Measurements from ENCODE around the gene ATRN. TPM values are rescaled to one million over a fixed set of nuclear protein-coding genes. Genes with fewer than 3 reads are reported as not detected.

ATRN gene
- total and polyA plus RNA-seq, 2 experiments from 2014 or later = 2.2 to 18.3 TPM

- Histone ChIP-seq H3K79me2 (replicated peaks; ENCODE audit: insufficient read depth) (no peaks in the 10 kb centered on the region), H3K4me2 (no peak overlapping the region), H3K4me1 (ENCODE audit: insufficient read depth) (no peaks in the 10 kb centered on the region), H3K27me3 (ENCODE audit: insufficient read depth) (no peaks in the 10 kb centered on the region), H2AFZ (peak overlapping the region; percentile 47; the same call in 1 of the 2 replicates), H3K36me3 (ENCODE audit: insufficient read depth) (no peaks in the 10 kb centered on the region), H3K27ac (ENCODE audit: low read depth) (no peak overlapping the region), H3K9me2 (ENCODE audit: insufficient read depth) (no peaks in the 10 kb centered on the region), H4K20me1 (replicated peaks; ENCODE audit: insufficient read depth) (no peaks in the 10 kb centered on the region), H3F3A (replicated peaks; ENCODE audit: low read depth) (no peaks in the 10 kb centered on the region), H3K4me3 (no peak overlapping the region)
- no peak for TF ChIP-seq STAT1 (IDR thresholded peaks at IDR 0.05; ENCODE audit: unreplicated experiment)
- TF ChIP-seq EZH2 (IDR thresholded peaks at IDR 0.05; ENCODE audit: low read depth, unreplicated experiment) = no peak
- TF ChIP-seq ZNF331 (CRISPR knock-in tag; IDR thresholded peaks at IDR 0.05; ENCODE audit: low read depth) = no peak
- no peak for TF ChIP-seq EZH2phosphoT487 (IDR thresholded peaks at IDR 0.05; ENCODE audit: unreplicated experiment)
- no peak for DNase-seq (ENCODE audit: low spot score)
- ATAC-seq = no peak
- Mint-ChIP-seq H3K4me3 (no peak overlapping the region), H3K27ac (no peak overlapping the region), H3K9me3 (no peaks in the 10 kb centered on the region), H3K27me3 (ENCODE audit: insufficient read depth, low read depth, poor library complexity) (peaks cover 2% of the 10 kb centered on the region), H3K36me3 (ENCODE audit: low read depth) (no peaks in the 10 kb centered on the region), H3K4me1 (peaks cover 2% of the 10 kb centered on the region; the same call in 2 of the 3 replicates)
Measured at GRCh38 chr20:3452136-3452535, 18.7 kb upstream of the ATRN start.

DNA sequence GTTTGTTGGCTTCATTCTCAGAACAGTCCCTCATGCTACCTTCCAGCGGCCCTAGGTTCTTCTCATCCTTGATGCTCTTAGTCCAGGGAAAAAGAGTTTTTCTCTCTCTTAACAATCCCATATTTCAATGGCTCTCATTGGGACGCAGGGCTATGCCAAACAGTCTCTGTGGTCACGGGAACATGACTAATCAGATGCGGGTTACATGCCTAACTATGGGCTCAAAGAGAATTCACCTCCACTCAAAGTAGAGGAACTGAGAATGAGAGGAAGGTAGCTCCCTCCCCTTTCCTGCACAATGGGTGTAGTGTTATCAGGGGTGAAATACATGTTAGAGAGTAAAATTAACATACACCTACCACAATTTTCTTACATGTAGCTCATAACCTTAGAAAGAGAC is 18.1 kb upstream of the ATRN start:
- no peaks in the 10 kb centered on the region for H4K20me1 ChIP-seq (replicated peaks; ENCODE audit: insufficient read depth)
- H3K4me3 ChIP-seq = no peak overlapping the region
- H3F3A ChIP-seq (replicated peaks; ENCODE audit: low read depth) = no peaks in the 10 kb centered on the region
- no peaks in the 10 kb centered on the region for H3K27me3 ChIP-seq (ENCODE audit: insufficient read depth)
- no peak overlapping the region for H3K27ac ChIP-seq (ENCODE audit: low read depth)
- Mint-ChIP-seq H3K4me3 (no peak overlapping the region), H3K27me3 (ENCODE audit: insufficient read depth, low read depth, poor library complexity) (peaks cover 2% of the 10 kb centered on the region), H3K4me1 (peaks cover 2% of the 10 kb centered on the region; the same call in 2 of the 3 replicates), H3K36me3 (ENCODE audit: low read depth) (no peaks in the 10 kb centered on the region), H3K27ac (no peak overlapping the region), H3K9me3 (no peaks in the 10 kb centered on the region)
- H2AFZ ChIP-seq = peak overlapping the region; percentile 47; the same call in 1 of the 2 replicates
- no peak overlapping the region for H3K4me2 ChIP-seq
- H3K9me2 ChIP-seq (ENCODE audit: insufficient read depth) = no peaks in the 10 kb centered on the region
- no peaks in the 10 kb centered on the region for H3K36me3 ChIP-seq (ENCODE audit: insufficient read depth)
- H3K4me1 ChIP-seq (ENCODE audit: insufficient read depth) = no peaks in the 10 kb centered on the region
- no peak for ATAC-seq
- DNase-seq (ENCODE audit: low spot score) = no peak
- H3K79me2 ChIP-seq (replicated peaks; ENCODE audit: insufficient read depth) = no peaks in the 10 kb centered on the region
- TF ChIP-seq EZH2phosphoT487 (IDR thresholded peaks at IDR 0.05; ENCODE audit: unreplicated experiment) (no peak), CTCF (conservative IDR thresholded peaks at IDR 0.05; ENCODE audit: low read depth in 2 of 2) (no peak), CREB1 (CRISPR knock-in tag; IDR thresholded peaks at IDR 0.05; ENCODE audit: low read depth) (no peak), ETS1 (IDR thresholded peaks at IDR 0.05) (no peak), POLR2AphosphoS5 (IDR thresholded peaks at IDR 0.05; ENCODE audit: low read depth) (no peak), JUNB (IDR thresholded peaks at IDR 0.05; ENCODE audit: unreplicated experiment) (no peak), ZNF114 (CRISPR knock-in tag; IDR thresholded peaks at IDR 0.05) (no peak), STAT1 (IDR thresholded peaks at IDR 0.05; ENCODE audit: unreplicated experiment) (no peak), NANOG (IDR thresholded peaks at IDR 0.05; ENCODE audit: borderline replicate concordance) (no peak)
- TF ChIP-seq, protein P1, sequence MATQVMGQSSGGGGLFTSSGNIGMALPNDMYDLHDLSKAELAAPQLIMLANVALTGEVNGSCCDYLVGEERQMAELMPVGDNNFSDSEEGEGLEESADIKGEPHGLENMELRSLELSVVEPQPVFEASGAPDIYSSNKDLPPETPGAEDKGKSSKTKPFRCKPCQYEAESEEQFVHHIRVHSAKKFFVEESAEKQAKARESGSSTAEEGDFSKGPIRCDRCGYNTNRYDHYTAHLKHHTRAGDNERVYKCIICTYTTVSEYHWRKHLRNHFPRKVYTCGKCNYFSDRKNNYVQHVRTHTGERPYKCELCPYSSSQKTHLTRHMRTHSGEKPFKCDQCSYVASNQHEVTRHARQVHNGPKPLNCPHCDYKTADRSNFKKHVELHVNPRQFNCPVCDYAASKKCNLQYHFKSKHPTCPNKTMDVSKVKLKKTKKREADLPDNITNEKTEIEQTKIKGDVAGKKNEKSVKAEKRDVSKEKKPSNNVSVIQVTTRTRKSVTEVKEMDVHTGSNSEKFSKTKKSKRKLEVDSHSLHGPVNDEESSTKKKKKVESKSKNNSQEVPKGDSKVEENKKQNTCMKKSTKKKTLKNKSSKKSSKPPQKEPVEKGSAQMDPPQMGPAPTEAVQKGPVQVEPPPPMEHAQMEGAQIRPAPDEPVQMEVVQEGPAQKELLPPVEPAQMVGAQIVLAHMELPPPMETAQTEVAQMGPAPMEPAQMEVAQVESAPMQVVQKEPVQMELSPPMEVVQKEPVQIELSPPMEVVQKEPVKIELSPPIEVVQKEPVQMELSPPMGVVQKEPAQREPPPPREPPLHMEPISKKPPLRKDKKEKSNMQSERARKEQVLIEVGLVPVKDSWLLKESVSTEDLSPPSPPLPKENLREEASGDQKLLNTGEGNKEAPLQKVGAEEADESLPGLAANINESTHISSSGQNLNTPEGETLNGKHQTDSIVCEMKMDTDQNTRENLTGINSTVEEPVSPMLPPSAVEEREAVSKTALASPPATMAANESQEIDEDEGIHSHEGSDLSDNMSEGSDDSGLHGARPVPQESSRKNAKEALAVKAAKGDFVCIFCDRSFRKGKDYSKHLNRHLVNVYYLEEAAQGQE (IDR thresholded peaks at IDR 0.05; ENCODE audit: unreplicated experiment) = no peak
